ENCODE results near the gene SNN. TPM values are rescaled to one million over a fixed set of nuclear protein-coding genes. Genes with fewer than 3 reads are reported as not detected.

Gene SNN
- polyA plus RNA-seq, 2 of the 4 experiments (the other 2 are of a cell fraction): 6.3 to 10.7 TPM

DNA sequence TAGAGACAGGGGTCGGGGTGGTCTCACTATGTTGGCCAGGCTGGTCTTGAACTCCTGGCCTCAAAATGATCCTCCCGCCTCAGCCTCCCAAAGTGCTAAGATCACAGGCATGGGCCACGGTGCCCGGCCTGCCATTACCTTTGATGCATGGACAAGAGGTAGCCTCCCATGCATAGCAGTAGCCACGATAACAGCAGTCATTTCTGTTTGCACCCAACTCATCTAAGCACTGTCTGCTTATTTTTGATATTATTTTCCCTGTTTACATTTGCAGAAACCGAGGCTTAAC, 37.5 kb upstream of the SNN start:
- WGBS (ENCODE audit: missing lambda C conversion rate): 81% methylated on average over 6 of the region's 6 CpGs
- Histone ChIP-seq H3K4me2 (no peak overlapping the region), H3K9me3 (no peaks in the 10 kb centered on the region), H3K27ac (peak overlapping the region in 1 of 2 experiments; percentile 79; a peak in 3 of 6 replicates), H3K4me1 (peaks cover 26% of the 10 kb centered on the region), H3K4me3 (no peak overlapping the region)
- ATAC-seq (no peak), FAIRE-seq (no peak), DNase-seq (ENCODE audit: low read depth in 1 of 2, low spot score in 1 of 2) (no peak)
- ChIA-PET POLR2A (no interaction called here), CTCF (interaction anchor here (1.2 to 1.8 kb wide), 2 partner anchors 10 to 23 kb away, joined by 3 to 4 read pairs; no protein-coding TSS in a partner anchor)
- TF ChIP-seq CBX8 (IDR thresholded peaks at IDR 0.05) (no peak), JUNB (IDR thresholded peaks at IDR 0.05) (no peak), ESRRA (IDR thresholded peaks at IDR 0.05; ENCODE audit: borderline replicate concordance, low read length) (no peak), TP53 (CRISPR knock-in tag; IDR thresholded peaks at IDR 0.05) (no peak), HOXB13 (CRISPR knock-in tag; IDR thresholded peaks at IDR 0.05; ENCODE audit: low read depth) (no peak)
- TF ChIP-seq, protein P1, sequence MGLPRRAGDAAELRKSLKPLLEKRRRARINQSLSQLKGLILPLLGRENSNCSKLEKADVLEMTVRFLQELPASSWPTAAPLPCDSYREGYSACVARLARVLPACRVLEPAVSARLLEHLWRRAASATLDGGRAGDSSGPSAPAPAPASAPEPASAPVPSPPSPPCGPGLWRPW (IDR thresholded peaks at IDR 0.05): no peak

DNA sequence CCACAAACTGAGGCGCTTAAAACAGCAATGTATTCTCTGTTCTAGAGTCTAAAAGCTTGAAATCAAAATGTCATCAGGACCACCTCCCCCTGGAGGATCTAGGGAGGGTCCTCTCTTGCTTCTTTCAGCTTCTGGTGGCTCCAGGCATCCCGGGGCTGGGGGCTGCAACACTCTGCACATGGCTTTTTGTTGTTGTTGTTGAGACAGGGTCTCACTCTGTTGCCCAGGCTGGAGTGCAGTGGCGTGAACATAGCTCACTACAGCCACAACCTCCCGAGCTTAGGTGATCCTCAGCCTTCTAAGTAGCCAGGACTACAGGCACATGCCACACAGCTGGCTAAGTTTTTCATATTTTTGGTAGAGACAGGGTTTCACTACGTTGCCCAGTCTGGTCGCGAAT, 37.0 kb upstream of the SNN start:
- Histone ChIP-seq H3K4me2 (no peak overlapping the region), H3K27ac (peak overlapping the region; percentile 30 to 79; a peak in 2 of 6 replicates), H3K4me3 (no peak overlapping the region), H3K9me3 (no peaks in the 10 kb centered on the region), H3K4me1 (peaks cover 26% of the 10 kb centered on the region)
- ChIA-PET POLR2A (no interaction called here), CTCF (interaction anchor here (0.8 to 1.8 kb wide), 3 partner anchors 9 to 46 kb away, joined by 3 to 4 read pairs (median 3); no protein-coding TSS in a partner anchor)
- 80% methylated on average over 7 of the region's 7 CpGs for WGBS (ENCODE audit: missing lambda C conversion rate)
- FAIRE-seq (no peak), ATAC-seq (0 out of 6 replicates have a peak, but pooled peaks of 1 of the 2 experiments have one; percentile 9), DNase-seq (ENCODE audit: low read depth in 1 of 2, low spot score in 1 of 2) (no peak)
- TF ChIP-seq ZSCAN20 (CRISPR knock-in tag; IDR thresholded peaks at IDR 0.05): no peak
- TF ChIP-seq, protein P2, sequence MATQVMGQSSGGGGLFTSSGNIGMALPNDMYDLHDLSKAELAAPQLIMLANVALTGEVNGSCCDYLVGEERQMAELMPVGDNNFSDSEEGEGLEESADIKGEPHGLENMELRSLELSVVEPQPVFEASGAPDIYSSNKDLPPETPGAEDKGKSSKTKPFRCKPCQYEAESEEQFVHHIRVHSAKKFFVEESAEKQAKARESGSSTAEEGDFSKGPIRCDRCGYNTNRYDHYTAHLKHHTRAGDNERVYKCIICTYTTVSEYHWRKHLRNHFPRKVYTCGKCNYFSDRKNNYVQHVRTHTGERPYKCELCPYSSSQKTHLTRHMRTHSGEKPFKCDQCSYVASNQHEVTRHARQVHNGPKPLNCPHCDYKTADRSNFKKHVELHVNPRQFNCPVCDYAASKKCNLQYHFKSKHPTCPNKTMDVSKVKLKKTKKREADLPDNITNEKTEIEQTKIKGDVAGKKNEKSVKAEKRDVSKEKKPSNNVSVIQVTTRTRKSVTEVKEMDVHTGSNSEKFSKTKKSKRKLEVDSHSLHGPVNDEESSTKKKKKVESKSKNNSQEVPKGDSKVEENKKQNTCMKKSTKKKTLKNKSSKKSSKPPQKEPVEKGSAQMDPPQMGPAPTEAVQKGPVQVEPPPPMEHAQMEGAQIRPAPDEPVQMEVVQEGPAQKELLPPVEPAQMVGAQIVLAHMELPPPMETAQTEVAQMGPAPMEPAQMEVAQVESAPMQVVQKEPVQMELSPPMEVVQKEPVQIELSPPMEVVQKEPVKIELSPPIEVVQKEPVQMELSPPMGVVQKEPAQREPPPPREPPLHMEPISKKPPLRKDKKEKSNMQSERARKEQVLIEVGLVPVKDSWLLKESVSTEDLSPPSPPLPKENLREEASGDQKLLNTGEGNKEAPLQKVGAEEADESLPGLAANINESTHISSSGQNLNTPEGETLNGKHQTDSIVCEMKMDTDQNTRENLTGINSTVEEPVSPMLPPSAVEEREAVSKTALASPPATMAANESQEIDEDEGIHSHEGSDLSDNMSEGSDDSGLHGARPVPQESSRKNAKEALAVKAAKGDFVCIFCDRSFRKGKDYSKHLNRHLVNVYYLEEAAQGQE (IDR thresholded peaks at IDR 0.05): no peak
- TF ChIP-seq, protein P3, sequence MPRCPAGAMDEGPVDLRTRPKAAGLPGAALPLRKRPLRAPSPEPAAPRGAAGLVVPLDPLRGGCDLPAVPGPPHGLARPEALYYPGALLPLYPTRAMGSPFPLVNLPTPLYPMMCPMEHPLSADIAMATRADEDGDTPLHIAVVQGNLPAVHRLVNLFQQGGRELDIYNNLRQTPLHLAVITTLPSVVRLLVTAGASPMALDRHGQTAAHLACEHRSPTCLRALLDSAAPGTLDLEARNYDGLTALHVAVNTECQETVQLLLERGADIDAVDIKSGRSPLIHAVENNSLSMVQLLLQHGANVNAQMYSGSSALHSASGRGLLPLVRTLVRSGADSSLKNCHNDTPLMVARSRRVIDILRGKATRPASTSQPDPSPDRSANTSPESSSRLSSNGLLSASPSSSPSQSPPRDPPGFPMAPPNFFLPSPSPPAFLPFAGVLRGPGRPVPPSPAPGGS (IDR thresholded peaks at IDR 0.05): no peak
- TF ChIP-seq MAZ (IDR thresholded peaks at IDR 0.05; ENCODE audit: borderline replicate concordance, low read depth, low read length): no peak
- TF ChIP-seq TP53 (CRISPR knock-in tag; IDR thresholded peaks at IDR 0.05): no peak
- no peak for TF ChIP-seq RAD21 (conservative IDR thresholded peaks at IDR 0.05 in 1 of 2, IDR thresholded peaks at IDR 0.05 in 1 of 2)
- no peak for TF ChIP-seq RFX5 (IDR thresholded peaks at IDR 0.05)
- TF ChIP-seq FOSB (CRISPR knock-in tag; IDR thresholded peaks at IDR 0.05): no peak
- no peak for TF ChIP-seq FOXS1 (CRISPR knock-in tag; IDR thresholded peaks at IDR 0.05)
- no peak for TF ChIP-seq BHLHE40 (IDR thresholded peaks at IDR 0.05; ENCODE audit: low read depth, low read length)
- no peak for TF ChIP-seq POLR2AphosphoS2 (conservative IDR thresholded peaks at IDR 0.05; ENCODE audit: low read length)
- TF ChIP-seq, protein P4, sequence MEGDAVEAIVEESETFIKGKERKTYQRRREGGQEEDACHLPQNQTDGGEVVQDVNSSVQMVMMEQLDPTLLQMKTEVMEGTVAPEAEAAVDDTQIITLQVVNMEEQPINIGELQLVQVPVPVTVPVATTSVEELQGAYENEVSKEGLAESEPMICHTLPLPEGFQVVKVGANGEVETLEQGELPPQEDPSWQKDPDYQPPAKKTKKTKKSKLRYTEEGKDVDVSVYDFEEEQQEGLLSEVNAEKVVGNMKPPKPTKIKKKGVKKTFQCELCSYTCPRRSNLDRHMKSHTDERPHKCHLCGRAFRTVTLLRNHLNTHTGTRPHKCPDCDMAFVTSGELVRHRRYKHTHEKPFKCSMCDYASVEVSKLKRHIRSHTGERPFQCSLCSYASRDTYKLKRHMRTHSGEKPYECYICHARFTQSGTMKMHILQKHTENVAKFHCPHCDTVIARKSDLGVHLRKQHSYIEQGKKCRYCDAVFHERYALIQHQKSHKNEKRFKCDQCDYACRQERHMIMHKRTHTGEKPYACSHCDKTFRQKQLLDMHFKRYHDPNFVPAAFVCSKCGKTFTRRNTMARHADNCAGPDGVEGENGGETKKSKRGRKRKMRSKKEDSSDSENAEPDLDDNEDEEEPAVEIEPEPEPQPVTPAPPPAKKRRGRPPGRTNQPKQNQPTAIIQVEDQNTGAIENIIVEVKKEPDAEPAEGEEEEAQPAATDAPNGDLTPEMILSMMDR (IDR thresholded peaks at IDR 0.05): no peak
- TF ChIP-seq CBX2 (IDR thresholded peaks at IDR 0.05; ENCODE audit: borderline replicate concordance, low read depth): no peak
- TF ChIP-seq, protein P1 (IDR thresholded peaks at IDR 0.05): no peak

Measured in A549 (cell line).